Neutrophil (primary cell): Measurements from ENCODE around the gene GIPC1.

Experiments used
- H3K27ac ChIP-seq: fragments of 200-600 bp; sonication (generic); 2 replicates; pipeline ENCODE4 v1.5.1; 2016; ENCODE audit warnings: mild to moderate bottlenecking, moderate library complexity
- H3K27me3 ChIP-seq: fragments of 200-600 bp; sonication (generic); 2 replicates; pipeline ENCODE4 v1.6.0; 2016; ENCODE audit warnings: mild to moderate bottlenecking
- H3K36me3 ChIP-seq: fragments of 200-600 bp; sonication (generic); 2 replicates; pipeline ENCODE4 v1.5.1; 2017
- H3K4me1 ChIP-seq, 2 experiments: fragments of 200-600 bp in 1 of 2; sonication (generic) in 1 of 2; 1 replicate in 1 of 2; 2 replicates in 1 of 2; pipeline versions ENCODE4 v1.5.1 to v1.6.1; 2013 to 2016; ENCODE audit warnings: low read depth in 1 of 2, low read length in 1 of 2, mild to moderate bottlenecking in 1 of 2, moderate library complexity in 1 of 2; ENCODE audit not compliant: control insufficient read depth in 1 of 2, insufficient read depth in 1 of 2
- H3K4me3 ChIP-seq, 2 experiments: fragments of 200-600 bp in 1 of 2; sonication (generic) in 1 of 2; 1 replicate in 1 of 2; 2 replicates in 1 of 2; pipeline ENCODE4 v1.5.1; 2013 to 2016; ENCODE audit warnings: low read depth in 1 of 2, low read length in 1 of 2, mild to moderate bottlenecking in 1 of 2, moderate library complexity in 1 of 2
- H3K9me3 ChIP-seq: fragments of 200-600 bp; sonication (generic); 2 replicates; pipeline ENCODE4 v1.5.1; 2016
- TF ChIP-seq, protein P1 (sequence below): fragments of 200-600 bp; sonication (generic); IDR thresholded peaks from 2 replicates; pipeline ENCODE4 v1.5.1; 2016; ENCODE audit warnings: antibody characterized with exemption

GIPC1 gene

DNA sequence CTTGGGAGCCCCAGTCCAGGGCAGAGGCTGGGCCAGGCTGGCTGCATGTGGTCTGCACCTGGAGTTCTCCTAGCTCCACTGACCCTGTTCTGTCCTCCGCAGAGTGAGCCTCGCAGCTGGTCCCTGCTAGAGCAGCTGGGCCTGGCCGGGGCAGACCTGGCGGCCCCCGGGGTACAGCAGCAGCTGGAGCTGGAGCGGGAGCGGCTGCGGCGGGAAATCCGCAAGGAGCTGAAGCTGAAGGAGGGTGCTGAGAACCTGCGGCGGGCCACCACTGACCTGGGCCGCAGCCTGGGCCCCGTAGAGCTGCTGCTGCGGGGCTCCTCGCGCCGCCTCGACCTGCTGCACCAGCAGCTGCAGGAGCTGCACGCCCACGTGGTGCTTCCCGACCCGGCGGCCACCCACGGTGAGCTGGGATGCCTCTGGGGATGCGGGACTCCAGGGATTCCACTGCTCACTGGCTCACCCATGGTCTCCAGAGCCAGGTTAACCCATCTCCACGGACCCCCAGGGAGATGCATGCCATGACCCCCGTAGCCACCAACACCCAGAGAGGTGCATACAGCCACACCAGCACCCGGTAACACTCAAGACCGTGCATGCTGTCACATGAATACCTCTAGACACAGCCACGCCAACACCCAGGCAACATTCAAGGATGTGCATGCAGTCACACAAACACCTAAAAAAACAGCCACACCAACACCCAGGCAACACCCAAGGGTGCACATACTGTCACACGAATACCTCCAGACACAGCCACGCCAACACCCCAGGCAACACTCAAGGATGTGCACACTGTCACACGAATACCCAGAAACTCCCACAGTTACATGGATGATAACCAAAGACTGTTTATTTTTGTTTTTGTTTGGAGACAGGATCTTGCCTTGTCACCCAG is 54.6 kb downstream of the GIPC1 start:
- H3K4me1 ChIP-seq: peaks cover 48 to 56% of the 10 kb centered on the region in 2 experiments
- H3K4me3 ChIP-seq: peak overlapping the region; percentile 78 to 83
- peaks cover 51% of the 10 kb centered on the region for H3K36me3 ChIP-seq
- TF ChIP-seq, protein P1, sequence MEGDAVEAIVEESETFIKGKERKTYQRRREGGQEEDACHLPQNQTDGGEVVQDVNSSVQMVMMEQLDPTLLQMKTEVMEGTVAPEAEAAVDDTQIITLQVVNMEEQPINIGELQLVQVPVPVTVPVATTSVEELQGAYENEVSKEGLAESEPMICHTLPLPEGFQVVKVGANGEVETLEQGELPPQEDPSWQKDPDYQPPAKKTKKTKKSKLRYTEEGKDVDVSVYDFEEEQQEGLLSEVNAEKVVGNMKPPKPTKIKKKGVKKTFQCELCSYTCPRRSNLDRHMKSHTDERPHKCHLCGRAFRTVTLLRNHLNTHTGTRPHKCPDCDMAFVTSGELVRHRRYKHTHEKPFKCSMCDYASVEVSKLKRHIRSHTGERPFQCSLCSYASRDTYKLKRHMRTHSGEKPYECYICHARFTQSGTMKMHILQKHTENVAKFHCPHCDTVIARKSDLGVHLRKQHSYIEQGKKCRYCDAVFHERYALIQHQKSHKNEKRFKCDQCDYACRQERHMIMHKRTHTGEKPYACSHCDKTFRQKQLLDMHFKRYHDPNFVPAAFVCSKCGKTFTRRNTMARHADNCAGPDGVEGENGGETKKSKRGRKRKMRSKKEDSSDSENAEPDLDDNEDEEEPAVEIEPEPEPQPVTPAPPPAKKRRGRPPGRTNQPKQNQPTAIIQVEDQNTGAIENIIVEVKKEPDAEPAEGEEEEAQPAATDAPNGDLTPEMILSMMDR: no peak
- H3K27me3 ChIP-seq: no peaks in the 10 kb centered on the region
- H3K9me3 ChIP-seq: no peaks in the 10 kb centered on the region
- H3K27ac ChIP-seq: peak overlapping the region; percentile 87

DNA sequence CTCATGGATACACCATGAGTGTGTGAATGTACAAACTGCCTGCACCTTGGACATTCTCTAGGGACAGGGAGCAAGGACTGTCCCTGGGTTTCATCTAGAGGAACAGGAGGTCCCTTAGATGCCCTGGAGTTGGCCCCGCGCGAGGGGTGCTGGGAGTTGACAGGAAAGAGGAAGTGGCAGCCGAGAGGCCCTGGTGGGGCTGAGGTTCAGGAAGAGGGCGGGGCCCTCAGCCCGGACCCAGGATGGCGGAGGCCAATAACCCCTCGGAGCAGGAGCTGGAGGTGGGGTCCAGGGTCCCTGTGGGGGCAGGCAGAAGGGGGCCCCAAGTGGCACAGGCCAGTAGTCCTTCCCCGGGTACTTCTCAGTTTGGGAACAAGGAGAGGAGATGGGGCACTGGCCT is 55.9 kb downstream of the GIPC1 start:
- peak overlapping the region; percentile 78 to 83 for H3K4me3 ChIP-seq
- TF ChIP-seq, protein P1: peak; percentile 35
- peaks cover 38% of the 10 kb centered on the region for H3K36me3 ChIP-seq
- peak overlapping the region; percentile 87 for H3K27ac ChIP-seq
- no peaks in the 10 kb centered on the region for H3K27me3 ChIP-seq
- H3K4me1 ChIP-seq: peaks cover 52 to 64% of the 10 kb centered on the region in 2 experiments
- no peaks in the 10 kb centered on the region for H3K9me3 ChIP-seq

DNA sequence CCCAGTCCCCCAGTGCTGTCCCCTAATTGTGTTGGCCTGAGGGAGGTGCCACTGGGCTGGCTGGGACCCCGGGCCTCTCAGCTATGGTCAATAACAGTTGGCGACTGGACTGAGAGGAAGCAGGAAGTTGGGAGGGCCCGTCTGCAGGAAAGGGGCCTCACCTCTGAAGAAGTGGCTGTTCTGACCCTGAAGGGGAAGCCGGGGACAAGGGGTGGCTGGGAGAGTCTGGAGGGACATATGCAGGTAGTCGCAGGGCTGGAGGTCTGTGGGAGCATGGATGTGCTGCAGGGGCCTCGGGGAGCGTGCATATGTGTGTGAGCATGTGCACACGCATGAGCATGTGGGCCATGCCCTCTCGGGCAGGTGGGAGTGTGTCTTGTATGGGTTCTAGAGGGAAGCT is 56.9 kb downstream of the GIPC1 start:
- peak overlapping the region; percentile 87 for H3K27ac ChIP-seq
- H3K27me3 ChIP-seq: no peaks in the 10 kb centered on the region
- TF ChIP-seq, protein P1: no peak
- H3K4me1 ChIP-seq: peaks cover 62 to 74% of the 10 kb centered on the region in 2 experiments
- H3K9me3 ChIP-seq: no peaks in the 10 kb centered on the region
- peak overlapping the region; percentile 5 to 17 for H3K4me3 ChIP-seq
- peaks cover 28% of the 10 kb centered on the region for H3K36me3 ChIP-seq

DNA sequence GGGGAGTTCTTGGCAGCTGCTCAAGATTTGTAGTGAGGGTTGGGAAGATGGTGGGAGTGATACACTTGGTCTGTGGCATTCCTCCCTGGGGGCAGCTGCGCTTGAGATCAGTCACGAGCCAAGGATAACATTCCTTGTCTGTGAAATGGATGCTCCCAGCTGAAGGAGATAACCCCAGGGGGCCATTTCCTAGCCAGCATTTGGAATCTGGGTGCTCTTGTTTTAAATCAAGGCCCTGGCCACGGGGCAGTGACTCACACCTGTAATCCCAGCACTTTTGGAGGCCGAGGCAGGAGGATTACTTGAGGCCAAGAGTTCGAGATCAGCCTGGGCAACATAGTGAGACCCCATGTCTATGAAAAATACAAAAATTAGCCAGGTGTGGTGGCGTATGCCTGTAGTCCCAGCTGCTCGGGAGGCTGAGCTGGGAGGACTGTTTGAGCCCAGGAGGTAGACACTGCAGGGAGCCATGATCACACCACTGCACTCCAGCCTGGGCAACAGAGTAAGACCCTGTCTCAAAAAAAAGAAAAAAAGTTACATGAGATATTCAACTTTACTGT is 58.3 kb downstream of the GIPC1 start:
- TF ChIP-seq, protein P1: no peak
- Histone ChIP-seq H3K9me3 (no peaks in the 10 kb centered on the region), H3K36me3 (peaks cover 14% of the 10 kb centered on the region), H3K4me3 (no peak overlapping the region), H3K4me1 (peaks cover 72 to 83% of the 10 kb centered on the region in 2 experiments), H3K27ac (peak overlapping the region; percentile 87), H3K27me3 (no peaks in the 10 kb centered on the region)

DNA sequence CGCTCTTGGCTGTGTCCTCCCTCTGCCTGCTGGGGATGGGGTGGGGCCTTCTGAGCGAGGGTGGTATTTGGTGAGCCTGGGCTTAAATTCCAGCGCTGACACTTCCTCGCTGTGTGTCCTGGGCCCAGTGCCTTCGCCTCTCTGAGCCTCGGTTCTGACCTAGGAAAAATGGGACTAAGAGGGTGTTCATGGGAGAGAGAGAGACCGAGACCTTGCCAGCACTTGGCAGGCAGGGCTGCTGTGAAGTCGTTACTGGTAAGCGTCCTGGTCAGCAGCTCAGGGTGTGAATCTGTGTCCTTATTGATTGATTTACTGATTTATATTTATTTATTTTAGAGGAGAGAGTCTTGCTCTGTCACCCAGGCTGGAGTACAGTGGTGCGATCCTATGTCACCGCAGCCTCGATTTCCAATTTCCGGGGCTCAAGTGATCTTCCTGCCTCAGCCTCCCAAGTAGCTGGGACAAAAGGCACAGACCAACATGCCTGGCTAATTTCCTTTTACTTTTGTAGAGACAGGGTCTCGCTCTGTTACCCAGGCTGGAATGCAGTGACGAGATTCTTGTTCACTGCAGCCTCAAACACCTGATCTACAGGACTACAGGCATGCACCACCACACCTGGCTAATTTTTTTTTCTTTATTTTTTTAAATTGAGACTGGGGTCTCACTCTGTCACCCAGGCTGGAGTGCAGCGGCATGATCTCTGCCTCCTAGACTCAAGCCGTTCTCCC is 60.4 kb downstream of the GIPC1 start:
- Histone ChIP-seq H3K9me3 (no peaks in the 10 kb centered on the region), H3K27me3 (peaks cover 9% of the 10 kb centered on the region), H3K27ac (peak overlapping the region; percentile 58), H3K4me3 (peak overlapping the region in 1 of 2 experiments; percentile 77), H3K4me1 (peaks cover 72 to 78% of the 10 kb centered on the region in 2 experiments), H3K36me3 (no peaks in the 10 kb centered on the region)
- TF ChIP-seq, protein P1: no peak
